ENCODE results near the gene CIDEC.
"Not testable (repeated sequence)": the region's sequence is repeated elsewhere in the genome, so short reads cannot be mapped to it uniquely, and the experiment has no call there.

CIDEC gene

DNA sequence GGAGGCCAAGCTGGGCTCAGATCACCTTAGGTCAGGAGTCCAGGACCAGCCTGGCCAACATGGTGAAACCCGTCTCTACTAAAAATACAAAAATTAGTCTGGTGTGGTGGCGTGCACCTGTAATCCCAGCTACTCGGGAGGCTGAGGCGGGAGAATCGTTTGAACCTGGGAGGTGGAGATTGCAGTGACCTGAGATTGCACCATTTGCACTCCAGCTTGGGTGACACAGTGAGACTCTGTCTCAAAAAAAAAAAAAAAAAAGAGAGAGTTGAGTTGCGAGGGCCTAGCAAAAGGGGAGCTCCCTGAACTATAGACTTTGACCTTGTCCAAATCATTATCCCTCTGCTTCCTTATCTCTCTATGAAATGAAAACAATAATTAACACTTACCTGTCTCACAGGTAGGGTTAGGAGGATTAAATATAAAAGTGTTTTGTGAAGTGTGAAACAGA, 20.9 kb upstream of the CIDEC start:
- not testable (repeated sequence) for DNase-seq

DNA sequence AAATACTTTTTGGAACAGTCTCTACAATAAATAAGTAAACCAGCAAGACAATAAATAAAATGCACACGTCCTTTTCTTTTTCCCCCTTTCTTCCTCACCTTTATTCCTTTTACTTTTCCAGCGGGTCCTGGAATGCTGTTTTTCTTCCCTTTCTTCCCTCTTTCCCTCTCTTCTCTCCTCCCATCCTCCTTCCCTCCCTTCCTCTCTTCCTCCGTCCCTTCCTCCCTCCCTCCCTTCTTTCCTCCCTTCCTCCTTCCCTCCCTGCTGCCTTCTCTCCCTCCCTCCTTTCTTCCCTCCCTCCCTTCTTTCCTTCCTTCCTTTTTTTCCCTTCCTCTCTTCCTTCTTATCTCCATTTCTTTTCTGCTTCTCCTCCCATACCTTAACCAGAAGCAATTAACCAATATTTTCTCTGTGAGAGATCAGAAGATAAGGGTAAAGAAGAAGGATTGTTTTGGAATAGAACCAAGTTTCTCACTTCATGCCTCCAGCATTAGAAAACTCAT, 19.3 kb upstream of the CIDEC start:
- no peak for DNase-seq

DNA sequence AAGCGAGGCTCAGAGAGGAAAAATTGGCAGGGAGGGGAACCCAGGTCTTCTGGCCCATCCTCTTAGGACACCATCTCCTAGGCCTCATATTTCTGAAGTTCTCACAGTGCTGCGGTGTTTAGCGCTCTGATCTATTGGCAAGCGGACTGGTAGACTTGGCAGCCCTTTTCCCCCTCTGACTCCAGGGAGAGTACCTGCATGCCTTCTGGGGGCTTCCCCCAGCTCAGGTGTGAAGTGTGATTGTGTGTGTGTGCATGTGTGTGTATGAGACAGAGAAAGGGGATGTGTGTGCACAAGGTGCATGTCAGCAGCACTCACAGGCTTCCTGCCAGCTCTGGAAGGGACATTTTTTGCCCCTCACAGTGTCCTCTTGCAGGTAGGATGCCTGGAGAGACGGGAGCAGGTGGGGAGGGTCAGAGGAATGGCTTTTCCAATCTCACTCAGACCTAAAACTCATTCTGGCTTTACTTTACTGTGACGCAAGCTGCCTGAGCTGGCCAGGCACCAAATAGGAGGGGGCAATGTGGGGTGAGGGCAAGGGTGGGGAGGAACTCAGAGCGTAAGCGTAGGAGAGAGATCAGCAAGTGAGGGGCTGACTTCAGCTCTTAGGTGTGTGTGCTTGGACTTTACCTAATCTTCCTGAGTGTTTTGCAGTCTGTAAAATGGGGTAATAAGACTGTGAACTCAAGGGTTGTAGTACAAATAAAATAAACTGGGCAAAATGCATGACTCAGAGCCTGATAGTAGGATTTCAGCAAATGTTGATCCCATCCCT, 18.6 kb upstream of the CIDEC start:
- no peak for DNase-seq

DNA sequence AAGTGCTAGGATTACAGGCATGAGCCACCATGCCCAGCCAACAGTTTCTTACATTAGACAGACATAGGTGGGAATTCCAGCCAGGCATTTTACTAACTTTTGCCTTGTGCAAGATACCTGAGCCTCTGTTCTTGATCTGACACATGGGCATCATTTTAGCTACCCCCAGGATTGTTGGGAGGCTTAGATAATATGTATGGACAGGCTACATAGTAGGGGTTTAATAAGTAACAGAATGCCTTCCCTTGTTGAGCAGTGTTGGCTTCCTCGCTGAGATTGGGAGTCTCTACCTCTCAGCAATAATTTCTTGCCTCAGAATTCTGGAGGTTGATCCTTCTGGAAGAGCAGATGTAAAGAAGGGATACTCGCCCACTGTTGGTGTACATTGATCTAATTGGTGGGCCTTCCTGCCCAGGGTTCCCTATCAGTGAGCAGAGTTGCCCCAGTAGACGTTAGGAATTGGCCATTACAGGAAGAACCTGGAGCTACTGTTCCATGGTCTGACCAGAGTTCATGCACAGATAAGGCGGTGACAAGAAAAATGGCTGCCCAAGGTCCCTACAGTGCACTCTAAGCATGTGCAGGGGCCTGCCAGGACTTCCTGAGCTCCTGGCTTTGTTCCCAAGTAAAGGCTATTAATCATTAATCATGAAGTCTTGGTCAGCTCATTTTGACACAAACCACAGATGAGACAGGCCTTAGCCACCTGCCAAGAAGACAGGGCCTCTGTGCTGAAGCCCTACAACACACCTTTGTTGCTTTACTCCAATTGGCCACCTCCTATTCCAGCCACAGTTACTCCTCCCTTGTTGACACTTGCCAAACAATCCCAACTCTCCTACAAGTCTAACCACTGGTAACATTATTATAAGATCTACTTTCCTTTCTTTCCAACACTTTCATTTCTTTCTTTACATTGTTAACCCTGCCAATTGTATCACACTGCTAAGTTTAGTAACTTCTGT, 17.6 kb upstream of the CIDEC start:
- no peak for DNase-seq

DNA sequence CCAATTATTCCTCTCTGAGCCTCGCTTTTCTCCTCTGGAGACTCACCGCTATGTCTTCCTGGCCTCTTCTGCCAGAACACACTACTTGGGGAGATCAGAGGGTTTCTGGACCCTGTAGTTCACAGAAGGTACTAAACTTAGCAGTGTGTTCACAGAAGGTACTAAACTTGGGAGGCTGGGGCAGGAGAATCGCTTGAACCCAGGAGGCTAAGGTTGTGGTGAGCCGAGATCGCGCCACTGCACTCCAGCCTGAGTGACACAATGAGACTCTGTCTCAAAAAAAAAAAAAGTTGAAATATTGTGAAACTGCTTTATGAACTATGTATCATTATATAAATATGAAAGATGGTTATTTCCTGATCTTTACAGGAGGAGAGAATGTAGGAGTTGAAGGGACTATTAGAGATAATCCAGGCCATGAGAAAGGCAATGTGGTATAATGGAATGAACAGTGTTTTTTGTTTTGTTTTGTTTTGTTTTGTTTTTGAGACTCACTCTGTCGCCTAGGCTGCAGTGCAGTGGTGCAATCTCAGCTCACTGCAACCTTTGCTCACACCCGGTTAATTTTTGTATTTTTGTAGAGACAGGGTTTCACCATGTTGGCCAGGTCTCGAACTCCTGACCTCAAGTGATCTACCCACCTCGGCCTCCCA, 16.8 kb upstream of the CIDEC start:
- not testable (repeated sequence) for DNase-seq

DNA sequence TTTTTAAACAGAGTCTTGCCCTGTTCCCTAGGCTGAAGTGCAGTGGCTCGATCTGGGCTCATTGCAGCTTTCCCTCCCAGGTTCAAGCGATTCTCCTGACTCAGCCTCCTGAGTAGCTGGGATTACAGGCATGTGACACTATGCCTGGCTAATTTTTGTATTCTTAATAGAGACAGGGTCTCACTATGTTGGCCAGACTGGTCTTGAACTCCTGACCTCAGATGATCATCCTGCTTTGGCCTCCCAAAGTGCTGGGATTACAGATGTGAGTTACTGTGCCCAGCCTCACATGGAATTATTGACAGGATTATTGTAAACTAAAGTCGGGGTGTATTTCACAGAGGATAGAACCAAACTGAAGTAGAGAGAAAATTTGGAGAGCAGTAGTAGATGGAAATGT, 15.7 kb upstream of the CIDEC start:
- DNase-seq, result not testable (repeated sequence)

DNA sequence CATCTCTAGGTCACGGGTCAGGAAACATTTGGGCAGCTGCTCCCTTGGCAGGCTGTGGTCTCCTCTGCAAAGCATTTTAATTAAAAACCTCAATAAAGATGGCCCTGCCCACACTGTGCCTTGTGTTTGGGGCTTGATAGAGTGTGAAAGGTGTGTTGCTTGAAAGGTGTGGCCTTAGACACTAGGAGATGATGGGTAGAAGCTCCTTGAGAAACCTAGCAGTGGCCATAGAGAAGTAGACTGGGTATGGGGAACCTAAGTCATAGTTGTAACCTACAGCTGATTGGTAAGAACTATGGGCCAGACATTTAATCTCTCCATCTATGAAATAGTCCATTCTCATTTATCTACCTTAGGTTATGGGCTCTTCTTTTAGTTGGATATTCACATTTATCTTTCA, 13.7 kb upstream of the CIDEC start:
- no peak for DNase-seq

DNA sequence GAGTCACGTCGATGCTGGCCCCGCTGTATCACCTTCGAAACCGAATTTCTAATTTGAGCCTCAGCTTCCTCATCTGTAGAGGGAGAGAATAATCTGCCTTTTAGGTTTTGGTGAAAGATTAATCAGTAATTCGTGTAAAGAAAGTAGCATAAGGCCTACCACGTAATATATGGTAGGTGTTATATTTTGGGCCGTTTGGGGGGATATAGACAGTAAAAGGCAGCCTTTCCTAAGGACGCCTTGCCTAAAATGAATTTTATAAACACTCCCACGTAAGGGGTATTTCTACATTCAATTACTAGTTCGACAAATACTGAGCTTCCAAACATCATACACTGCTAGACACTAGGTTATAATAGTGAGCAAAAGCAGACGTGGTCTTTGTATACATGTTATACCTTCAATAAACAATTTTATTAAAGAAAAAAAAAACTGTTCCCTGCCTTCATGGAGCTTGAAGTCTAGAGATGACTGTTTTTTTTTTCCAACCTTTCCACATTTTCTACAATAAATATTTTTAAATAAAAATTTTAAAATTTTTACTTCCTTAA, 11.1 kb upstream of the CIDEC start:
- no peak for DNase-seq

DNA sequence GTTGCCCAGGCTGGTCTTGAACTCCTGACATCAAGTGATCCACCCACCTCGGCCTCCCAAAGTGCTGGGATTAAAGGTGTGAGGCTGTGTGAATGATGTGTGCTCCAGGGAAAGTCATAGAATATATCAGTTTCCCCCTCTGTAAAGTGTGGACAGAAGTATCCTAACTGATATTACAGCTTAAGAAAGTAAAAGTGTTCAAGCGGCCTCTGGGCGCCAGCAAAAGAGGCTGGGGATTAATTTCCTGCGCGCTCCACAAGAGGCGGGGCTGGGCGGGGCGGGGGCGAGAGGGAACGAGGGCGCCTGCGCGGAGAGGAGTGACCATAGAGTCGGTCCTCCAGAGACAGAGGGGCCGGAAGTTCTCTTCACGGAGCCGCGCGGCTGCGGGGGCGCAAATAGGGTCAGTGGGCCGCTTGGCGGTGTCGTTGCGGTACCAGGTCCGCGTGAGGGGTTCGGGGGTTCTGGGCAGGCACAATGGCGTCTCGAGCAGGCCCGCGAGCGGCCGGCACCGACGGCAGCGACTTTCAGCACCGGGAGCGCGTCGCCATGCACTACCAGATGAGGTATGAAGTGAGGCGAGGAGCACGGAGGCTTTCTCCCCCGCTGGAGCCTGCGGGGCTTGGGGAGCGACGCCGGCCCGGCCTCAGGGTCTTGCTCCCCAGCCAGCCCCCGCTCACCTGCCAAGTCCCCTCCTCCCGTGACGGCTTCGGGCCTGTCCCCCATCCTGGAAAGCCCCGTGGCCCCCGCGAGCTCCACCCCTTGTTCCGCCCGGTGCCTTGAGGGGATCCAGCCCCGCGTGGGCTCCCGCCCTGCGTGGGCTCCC, 10.4 kb upstream of the CIDEC start, which contains the start of gene JAGN1:
TSS of gene JAGN1 (plus strand) at position 362 of the 823 bp plus-strand sequence. CDS start at position 475, 113 bp downstream.
- peak; percentile 58 for DNase-seq

DNA sequence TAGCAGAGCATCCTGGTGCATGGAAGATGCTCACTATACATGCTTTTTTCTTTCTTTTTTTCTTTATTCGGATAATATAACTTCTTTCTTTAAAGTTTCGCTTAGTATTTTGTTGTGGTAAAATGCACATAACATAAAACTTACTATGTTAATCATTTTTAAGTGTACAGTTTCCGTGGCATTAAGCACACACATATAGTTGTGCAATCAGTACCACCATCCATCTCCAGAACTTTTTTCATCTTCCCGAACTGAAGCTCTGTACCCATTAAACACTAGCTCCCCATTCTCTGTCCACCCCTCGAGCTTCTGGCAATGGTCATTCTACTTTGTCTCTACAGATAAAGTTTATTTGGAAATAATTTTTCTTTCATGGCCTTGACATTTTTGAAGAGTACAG, 9.4 kb upstream of the CIDEC start:
- DNase-seq, result no peak

DNA sequence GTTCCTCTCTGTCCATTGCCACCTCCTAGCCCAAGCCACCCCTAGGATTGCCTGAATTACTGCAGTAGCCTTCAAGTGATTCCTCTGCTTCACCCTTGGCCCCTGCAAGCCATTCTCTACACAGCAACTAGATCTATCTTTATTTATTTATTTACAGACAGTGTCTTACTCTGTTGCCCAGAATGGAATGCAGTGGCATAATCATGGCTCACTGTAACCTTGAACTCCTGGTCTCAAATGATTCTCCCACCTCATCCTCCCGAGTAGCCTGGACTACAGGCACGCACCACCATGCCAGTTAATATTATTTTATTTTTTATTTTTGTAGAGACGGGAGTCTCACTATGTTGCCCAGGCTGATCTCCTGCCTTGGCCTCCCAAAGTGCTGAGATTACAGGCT, 8.5 kb upstream of the CIDEC start:
- DNase-seq, result no peak

DNA sequence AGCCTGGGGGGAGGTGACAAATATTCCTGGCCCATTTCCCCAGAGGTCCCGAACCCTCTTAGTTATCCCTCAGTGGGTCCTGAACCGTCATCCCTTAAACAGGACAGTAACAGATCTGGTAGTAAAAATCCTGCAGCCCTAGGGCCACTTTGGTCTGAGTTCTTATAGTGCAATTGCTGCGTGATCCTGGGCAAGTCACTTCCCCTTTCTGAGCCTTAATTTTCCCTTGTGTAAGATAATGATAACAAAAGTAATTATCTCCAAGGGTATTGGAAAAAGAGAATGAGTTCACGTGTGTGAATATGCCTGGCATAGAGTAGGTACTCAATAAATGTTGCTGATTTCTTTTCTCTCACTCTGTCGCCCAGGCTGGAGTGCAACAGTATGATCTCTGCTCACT, 7.4 kb upstream of the CIDEC start:
- DNase-seq, result no peak

DNA sequence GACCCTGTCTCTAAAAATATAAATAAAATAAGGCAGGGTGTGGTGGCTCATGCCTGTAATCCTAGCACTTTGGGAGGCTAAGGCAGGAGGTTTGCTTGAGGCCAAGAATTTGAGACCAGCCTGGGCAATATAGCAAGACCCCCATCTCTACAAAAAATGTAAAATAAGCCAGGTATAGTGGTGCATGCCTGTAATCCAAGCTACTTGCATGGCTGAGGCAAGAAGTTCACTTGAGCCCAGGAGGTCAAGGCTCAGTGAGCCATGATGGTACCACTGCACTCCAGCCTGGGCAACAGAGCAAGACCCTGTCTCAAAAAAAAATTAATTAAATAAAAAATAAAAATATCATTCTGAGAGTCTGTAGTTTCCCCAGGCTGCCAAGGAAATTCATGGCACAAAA, 6.3 kb upstream of the CIDEC start:
- DNase-seq, result no peak

DNA sequence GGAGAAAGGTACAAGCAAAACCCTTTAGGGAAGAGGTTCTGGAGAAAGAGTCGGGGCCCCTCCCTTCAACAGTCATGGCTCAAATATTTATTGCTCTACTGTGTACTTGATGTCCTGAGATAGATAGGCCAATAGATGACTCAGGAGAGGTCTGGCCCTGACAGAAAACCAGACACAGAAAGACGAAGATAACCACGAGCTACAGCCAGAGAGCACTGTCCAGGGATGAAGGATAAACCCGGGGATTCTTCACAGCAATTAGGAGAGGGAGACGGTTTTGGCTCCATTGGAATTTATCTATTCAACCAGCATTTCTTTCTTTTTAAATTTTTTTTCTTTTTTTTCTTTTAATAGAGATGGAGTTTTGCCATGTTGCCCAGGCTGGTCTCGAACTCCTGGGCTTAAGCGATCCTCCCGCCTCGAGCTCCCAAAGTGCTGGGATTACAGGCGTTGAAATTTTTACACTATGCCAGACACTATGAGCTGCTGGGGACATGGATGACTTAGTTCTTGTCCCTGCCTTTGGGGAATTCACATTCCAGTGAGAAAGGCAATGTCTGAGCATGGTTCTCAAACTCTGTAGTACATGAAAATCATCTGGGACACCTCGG, 4.6 kb upstream of the CIDEC start:
- DNase-seq, result no peak

DNA sequence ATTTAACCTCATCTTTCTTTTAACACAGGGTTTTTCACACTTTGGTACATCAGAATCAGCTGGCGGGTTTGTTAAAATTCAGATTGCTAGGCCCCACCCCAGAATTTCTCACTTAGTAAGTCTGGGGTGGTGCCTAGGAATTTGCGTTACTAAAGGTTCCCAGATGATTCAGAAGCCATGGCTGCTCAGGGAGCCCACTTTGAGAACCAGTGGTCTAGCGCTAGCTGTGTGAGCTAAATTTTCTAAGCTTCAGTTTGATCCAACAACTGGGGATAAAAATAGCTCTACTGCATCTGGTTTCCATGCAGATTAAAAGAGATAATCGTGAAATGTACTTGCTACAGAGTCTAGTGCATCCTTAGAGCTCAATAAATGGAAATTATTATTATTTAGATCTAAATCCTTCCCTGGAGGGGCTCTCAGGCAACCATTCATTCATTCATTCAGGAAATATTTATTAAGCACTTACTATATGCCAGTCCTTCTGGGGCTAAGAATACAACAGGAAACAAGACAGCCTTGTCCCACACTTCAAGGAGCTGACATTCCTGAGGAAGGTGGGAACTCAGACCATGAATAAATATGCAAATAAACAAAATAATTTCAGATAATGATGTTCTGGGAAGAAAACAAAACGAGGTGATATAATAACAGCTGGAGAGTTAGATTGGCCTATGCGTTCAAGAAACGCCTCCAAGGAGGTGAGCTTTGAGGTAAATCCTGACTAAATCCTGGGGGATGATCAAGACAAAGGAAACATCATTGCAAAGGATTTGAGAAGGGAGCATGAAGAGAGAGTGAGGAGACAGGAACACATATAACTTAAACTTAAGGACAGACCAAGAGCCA, 3.9 kb upstream of the CIDEC start:
- no peak for DNase-seq

DNA sequence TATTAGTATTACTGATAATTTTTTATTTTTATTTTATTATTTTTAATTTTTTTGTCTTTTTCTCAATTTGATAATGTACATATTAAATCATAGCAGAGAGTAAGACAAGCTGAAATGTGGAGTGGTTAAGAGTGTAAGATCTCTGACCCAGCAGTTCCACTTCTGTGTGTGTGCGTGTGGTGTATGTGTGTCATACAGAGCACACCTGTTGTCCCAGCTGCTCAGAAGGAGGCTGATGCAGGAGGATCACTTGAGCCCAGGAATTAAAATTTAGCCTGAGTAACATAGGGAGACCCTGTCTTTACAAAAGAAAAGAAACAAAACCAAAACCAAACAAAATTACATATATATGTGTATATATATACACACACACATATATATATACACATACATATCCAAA, 1.4 kb upstream of the CIDEC start:
- no peak for DNase-seq

DNA sequence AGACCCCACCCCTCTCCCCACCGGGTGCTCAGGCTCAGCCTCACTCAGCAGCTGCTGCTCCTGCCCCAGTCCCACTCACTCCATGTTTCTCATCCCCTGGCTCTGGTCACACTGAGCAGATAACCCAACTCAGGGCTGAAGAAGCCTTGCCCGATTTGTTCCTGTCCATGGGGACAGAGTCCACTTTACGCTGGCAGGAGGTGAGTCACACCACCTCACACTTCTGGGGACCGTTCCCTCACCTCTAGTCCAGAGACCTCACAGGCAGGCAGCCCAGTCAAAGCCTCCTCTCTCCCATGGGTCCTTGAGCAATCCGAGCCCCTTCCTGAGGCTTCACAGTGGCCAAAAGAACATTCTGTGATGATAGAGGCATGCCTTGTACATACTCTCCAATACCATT, 1.4 kb downstream of the CIDEC start:
- DNase-seq, result no peak

DNA sequence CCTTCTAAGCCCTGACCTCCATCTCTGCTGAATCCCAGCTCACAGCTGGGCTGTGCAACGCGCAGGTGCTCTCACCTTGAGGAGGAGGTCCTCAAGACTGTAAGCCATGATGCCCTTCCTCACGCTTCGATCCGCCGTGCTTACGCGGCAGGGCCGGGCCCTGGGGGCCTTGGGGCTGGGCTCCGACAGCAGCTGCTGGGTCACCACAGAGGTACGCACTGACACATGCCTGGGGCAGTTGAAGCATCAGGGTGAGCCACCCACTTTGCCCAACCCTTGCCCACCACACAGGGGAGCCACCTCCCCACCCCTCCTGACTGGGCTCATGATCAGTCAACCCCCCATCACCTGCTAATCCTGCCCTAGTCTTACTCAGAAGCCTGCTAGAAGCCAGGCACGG, 3.1 kb downstream of the CIDEC start:
- no peak for DNase-seq

DNA sequence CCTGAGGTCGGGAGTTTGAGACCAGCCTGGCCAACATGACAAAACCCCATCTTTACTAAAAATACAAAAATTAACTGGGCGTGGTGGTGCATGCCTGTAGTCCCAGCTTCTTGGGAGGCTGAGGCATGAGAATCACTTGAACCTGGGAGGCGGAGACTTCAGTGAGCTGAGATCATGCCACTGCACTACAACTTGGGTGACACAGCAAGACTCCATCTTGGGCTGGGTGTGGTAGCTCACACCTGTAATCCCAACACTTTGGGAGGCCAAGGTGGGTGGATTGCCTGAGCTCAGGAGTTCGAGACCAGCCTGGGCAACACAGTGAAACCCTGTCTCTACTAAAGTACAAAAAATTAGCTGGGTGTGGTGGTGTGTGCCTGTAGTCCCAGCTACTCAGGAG, 3.8 kb downstream of the CIDEC start:
- DNase-seq, result not testable (repeated sequence)

DNA sequence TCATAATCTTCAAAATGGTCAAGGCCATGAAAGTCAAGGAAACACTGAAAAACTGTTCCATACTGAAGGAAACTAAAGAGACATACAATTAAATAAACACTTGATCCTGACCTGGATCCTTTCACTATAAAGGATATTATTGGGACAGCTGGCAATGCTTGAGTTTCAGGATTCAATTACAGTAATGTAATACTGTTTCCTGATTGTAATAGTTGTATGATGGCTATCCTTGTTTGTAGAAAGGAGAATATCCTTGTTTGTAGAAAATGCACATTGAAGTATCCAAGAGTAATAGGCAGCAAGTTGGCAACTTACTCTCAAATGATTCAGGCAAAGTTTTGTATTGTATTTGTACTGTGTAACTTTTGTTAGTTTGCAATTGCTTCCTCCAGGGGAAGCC, 4.6 kb downstream of the CIDEC start:
- no peak for DNase-seq

Measured in NCI-H1105 (cell line).